Measurements from ENCODE around the gene ROR2. TPM values are rescaled to one million over a fixed set of nuclear protein-coding genes. Genes with fewer than 3 reads are reported as not detected.
A peak's percentile ranks its signal among the peaks of the same experiment; 100 is the strongest.

Gene ROR2
- total and polyA plus RNA-seq, 2 experiments from 2014 or later, result 8.1 to 18.8 TPM

GRCh38 chr9:91844701-91845291, 105.2 kb downstream of the ROR2 start:
- no peaks in the 10 kb centered on the region for H3K79me2 ChIP-seq (replicated peaks; ENCODE audit: insufficient read depth)
- 0 out of 2 replicates have a peak overlapping the region, but pooled peaks have one; percentile 15 for H3K4me2 ChIP-seq

More at GRCh38 chr9:91844701-91845291, 105.2 kb downstream of the ROR2 start:
- H4K20me1 ChIP-seq (replicated peaks; ENCODE audit: insufficient read depth), result no peaks in the 10 kb centered on the region; the same call in 1 of the 2 replicates
- Mint-ChIP-seq H3K27me3 (ENCODE audit: insufficient read depth, low read depth, poor library complexity) (peaks cover 16% of the 10 kb centered on the region), H3K27ac (no peak overlapping the region), H3K4me1 (peaks cover 34% of the 10 kb centered on the region), H3K9me3 (no peaks in the 10 kb centered on the region), H3K36me3 (ENCODE audit: low read depth) (no peaks in the 10 kb centered on the region), H3K4me3 (no peak overlapping the region; the same call in 2 of the 3 replicates)
- H3K4me1 ChIP-seq (ENCODE audit: insufficient read depth), result peaks cover 13% of the 10 kb centered on the region
- H3K36me3 ChIP-seq (ENCODE audit: insufficient read depth), result no peaks in the 10 kb centered on the region
- no peaks in the 10 kb centered on the region for H3K27me3 ChIP-seq (ENCODE audit: insufficient read depth)
- ATAC-seq (no peak), DNase-seq (ENCODE audit: low spot score) (no peak)
- no peak overlapping the region for H3K27ac ChIP-seq (ENCODE audit: low read depth)
- H3K4me3 ChIP-seq, result no peak overlapping the region
- no peaks in the 10 kb centered on the region for H3F3A ChIP-seq (replicated peaks; ENCODE audit: low read depth)
- H2AFZ ChIP-seq, result no peak overlapping the region
- TF ChIP-seq POLR2AphosphoS5 (IDR thresholded peaks at IDR 0.05; ENCODE audit: low read depth) (no peak), ZNF462 (CRISPR knock-in tag; IDR thresholded peaks at IDR 0.05) (no peak), ZNF331 (CRISPR knock-in tag; IDR thresholded peaks at IDR 0.05; ENCODE audit: low read depth) (no peak), REST (IDR thresholded peaks at IDR 0.05; ENCODE audit: unreplicated experiment) (no peak), STAT1 (IDR thresholded peaks at IDR 0.05; ENCODE audit: unreplicated experiment) (no peak), EZH2phosphoT487 (IDR thresholded peaks at IDR 0.05; ENCODE audit: unreplicated experiment) (no peak), JUNB (IDR thresholded peaks at IDR 0.05; ENCODE audit: unreplicated experiment) (no peak), ETS1 (IDR thresholded peaks at IDR 0.05) (no peak), EZH2 (IDR thresholded peaks at IDR 0.05; ENCODE audit: low read depth, unreplicated experiment) (no peak), NANOG (IDR thresholded peaks at IDR 0.05; ENCODE audit: borderline replicate concordance) (no peak), ZNF114 (CRISPR knock-in tag; IDR thresholded peaks at IDR 0.05) (no peak), CTCF (conservative IDR thresholded peaks at IDR 0.05; ENCODE audit: low read depth in 2 of 2) (no peak)
- peaks cover 9% of the 10 kb centered on the region; the same call in 1 of the 2 replicates for H3K9me2 ChIP-seq (ENCODE audit: insufficient read depth)

Data from GM23338 (cell line).